Activated CD8-positive, alpha-beta memory T cell treated with anti-CD3 and anti-CD28 coated beads, Interleukin-2, amount 50 U/mL, for 1 hour (primary cell): ENCODE results near the gene SERINC5.
A peak's percentile ranks its signal among the peaks of the same experiment; 100 is the strongest.
"Not testable (repeated sequence)": the region's sequence is repeated elsewhere in the genome, so short reads cannot be mapped to it uniquely, and the experiment has no call there.

Experiments used
- DNase-seq: peaks from one replicate; pipeline ENCODE4 v3.0.0-alpha.2; 2020; ENCODE audit errors: extremely low read depth

Gene SERINC5

DNA sequence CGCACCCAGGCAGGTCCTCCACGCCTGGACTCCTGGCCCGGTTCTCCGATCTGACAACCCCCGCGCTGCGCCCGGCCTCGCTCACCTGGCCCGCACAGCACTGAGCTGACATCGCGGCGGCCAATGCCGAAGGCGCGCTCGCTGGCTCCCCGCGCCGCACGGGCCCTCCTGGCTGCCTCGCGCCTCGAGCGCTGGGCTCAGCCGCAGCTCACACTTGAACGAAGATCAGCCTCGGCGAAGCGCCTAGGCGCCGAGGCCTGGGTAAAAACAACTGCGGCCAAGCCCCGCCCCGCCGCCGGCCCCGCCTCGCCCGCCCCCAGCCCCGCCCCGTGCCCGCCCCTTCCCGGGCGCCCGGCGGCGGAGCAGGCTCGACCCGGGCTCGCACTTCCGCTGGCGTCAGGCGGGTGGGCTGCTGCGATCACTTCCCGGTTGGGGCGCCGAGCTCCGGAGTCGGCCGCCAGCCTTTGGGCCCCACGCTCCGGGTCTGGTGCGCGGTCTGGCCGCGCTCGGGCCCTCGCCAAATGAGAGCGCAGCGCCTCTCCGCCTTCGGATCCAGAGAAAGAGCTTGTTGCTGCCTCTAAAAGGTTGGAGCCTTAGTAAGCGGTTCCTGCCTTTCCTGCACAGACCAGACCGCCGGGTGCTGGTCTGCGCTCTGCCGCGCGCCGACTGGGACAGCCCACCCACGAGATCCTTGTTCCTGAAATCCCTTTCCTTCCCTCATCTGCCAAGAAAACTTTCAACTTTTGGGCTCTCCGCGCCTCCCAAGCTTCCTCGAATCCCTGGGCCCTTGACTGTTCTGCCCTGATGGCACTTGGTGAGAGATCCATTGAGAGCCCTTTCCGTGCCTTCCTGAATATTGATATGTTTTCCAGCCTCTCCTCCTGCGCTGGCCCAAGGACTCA is at the start of gene SERINC5:
Gene SERINC5 (minus strand): TSS at position 238 of the 902 bp plus-strand sequence. CDS start 126 bp downstream, at position 112.
- peak; percentile 58 for DNase-seq

DNA sequence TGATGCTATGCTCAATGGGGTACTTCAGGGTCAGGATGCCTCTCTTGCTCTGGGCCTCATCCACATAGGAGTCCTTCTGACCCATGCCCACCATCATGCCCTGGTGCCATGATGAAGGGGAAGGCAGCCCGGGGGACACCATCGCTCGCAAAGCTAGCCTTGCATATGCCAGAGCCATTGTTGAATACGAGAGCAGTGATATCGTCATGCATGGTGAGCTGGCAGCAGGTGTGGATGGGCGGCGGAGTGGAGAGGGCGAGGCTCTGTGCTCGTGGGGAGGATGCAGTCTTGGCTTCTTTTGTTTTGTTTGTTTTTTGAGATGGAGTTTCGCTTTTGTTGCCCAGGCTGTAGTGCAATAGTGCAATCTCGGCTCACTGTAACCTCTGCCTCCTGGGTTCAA is 46.8 kb upstream of the SERINC5 start:
- DNase-seq = no peak

DNA sequence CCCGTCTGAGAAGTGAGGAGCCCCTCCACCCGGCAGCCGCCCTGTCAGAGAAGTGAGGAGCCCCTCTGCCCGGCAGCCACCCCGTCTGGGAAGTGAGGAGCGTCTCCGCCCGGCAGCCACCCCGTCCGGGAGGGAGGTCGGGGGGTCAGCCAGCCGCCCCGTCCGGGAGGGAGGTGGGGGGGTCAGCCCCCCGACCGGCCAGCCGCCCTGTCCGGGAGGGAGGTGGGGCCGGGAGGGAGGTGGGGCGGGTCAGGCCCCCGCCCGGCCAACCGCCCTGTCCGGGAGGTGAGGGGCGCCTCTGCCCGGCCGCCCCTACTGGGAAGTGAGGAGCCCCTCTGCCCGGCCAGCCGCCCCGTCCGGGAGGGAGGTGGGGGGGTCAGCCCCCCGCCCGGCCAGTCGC is 45.5 kb upstream of the SERINC5 start:
- DNase-seq = not testable (repeated sequence)

DNA sequence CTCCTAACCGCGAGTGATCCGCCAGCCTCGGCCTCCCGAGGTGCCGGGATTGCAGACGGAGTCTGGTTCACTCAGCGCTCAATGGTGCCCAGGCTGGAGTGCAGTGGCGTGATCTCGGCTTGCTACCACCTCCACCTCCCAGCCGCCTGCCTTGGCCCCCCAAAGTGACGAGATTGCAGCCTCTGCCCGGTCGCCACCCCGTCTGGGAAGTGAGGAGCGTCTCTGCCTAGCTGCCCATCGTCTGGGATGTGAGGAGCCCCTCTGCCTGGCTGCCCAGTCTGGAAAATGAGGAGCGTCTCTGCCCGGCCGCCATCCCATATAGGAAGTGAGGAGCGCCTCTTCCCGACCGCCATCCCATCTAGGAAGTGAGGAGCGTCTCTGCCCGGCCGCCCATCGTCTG is 44.9 kb upstream of the SERINC5 start:
- not testable (repeated sequence) for DNase-seq

DNA sequence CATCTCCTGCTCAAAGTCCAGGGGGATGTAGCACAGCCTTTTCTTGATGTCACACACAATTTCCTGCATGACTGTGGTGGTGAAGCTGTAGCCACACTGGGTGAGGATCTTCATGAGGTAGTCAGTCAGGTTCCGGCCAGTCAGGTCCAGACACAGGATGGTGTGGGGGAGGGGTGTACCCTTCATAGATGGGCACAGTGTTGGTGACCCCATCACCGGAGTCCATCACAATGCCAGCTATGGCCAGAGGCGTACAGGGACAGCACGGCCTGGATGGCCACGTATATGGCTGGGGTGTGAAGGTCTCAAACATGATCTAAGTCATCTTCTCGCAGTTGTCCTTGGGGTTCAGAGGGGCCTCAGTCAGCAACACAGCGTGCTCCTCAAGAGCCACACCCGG is 44.3 kb upstream of the SERINC5 start:
- no peak for DNase-seq

DNA sequence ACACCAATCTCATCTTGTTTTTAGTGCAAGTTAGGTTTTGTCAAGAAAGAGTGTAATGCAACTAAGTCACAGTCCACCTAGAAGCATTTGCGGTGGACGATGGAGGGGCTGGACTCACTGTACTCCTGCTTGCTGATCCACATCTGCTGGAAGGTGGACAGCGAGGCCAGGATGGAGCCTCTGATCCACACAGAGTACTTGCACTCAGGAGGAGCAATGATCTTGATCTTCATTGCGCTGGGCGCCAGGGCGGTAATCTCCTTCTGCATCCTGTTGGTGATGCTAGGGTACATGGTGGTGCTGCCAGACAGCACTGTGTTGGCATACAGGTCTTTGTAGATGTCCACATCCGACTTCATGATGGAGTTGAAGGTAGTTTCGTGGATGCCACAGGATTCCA is 43.8 kb upstream of the SERINC5 start:
- no peak for DNase-seq

DNA sequence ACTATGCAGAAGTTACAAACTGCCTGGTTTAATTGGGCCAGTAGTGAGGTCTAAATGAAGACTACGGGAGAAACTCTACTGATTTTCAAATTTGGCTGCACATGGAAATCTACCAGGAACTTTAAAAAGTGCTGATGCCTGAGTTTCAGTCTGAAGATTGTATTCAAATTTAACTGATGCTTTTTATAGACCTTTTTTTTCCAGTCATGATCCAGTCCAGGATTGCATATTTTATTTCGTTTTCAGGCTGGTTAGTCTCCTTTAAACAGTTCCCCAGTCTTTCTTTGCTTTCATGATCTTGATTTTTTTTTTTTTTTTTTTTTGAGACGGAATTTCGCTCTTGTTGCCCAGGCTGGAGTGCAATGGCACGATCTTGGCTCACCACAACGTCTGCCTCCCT is 40.3 kb upstream of the SERINC5 start:
- DNase-seq = no peak

DNA sequence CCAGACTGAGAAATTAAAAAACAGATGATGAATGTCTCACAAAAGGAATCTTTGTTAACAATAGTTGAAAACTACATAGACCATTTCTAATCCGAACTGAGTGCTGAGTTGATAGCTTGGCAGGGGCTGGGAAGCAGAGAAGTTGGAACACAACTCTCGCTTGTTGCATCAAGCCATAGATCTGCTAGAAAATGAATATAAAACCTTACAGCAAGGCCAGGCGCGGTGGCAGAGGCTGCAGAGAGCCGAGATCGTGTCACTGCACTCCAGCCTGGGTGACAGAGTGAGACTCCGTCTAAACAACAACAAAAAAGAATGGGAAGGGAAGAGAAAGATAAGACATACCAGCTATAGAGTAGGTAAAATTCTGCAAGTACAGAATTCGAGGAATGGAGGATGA is 35.9 kb upstream of the SERINC5 start:
- DNase-seq = no peak

DNA sequence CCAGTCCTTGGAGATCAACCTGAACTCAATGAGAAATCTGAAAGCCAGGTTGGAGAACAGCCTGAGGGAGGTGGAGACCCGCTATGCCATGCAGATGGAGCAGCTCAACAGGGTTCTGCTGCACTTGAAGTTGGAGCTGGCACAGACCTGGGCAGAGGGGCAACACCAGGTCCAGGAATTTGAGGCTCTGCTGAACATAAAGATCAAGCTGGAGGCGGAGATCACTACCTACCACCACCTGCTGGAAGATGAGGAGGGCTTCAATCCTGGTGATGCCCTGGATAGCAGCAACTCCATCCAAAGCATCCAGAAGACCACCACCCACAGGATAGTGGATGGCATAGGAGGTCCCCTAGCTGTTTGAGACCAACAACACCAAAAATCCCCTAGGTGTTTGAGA is 33.5 kb upstream of the SERINC5 start:
- DNase-seq = no peak

DNA sequence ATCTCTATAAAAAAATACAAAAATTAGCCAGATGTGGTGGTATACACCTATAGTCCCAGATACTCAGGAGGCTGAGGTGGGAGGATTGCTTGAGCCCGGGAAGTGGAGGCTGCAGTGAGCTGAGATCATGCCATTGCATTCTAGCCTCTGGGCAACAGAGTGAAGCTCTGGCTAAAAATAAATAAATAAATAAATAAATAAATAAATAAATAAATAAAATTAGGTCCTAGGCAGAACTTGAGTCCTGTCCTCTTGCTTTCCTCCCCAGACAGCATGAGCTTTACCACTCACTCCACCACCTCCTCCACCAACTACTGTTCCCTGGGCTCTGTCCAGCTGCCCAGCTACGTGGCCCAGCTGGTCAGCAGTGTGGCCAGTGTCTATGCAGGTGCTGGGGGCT is 32.3 kb upstream of the SERINC5 start:
- no peak for DNase-seq

DNA sequence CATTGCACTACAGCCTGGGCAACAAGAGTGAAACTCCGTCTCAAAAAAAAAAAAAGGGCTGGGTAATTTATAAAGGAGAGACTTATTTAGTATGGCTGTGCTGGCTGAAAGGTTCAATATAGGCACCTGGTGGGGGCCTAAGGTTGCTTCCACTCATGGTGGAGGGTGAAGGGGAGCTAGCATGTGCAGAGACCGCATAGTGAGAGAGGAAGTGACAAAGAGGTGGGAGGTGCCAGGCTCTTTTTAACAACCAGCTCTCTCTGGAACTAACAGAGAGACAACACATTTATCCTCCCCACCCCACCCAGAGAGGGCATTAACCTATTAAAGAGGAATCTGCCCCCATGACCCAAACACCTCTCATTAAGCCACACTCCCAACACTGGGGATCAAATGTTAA is 28.9 kb upstream of the SERINC5 start:
- no peak for DNase-seq

DNA sequence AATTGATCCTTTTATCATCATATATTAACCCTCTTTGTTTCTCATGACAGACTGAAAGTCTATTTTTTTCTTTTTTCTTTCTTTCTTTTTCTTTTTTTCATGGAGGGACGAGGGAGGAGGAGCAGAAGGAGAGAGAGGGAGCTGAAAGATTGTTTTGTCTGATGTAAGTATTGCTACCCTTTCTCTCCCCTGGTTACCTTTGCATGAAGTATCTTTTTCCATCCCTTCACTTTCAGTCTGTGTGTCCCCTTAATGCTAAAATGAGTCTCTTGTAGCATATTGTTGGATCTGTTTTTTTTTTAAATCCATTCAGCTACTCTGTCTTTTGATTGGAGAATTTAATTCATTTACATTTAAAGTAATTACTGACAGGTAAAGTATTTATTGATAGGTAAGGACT is 27.5 kb upstream of the SERINC5 start:
- DNase-seq = no peak

DNA sequence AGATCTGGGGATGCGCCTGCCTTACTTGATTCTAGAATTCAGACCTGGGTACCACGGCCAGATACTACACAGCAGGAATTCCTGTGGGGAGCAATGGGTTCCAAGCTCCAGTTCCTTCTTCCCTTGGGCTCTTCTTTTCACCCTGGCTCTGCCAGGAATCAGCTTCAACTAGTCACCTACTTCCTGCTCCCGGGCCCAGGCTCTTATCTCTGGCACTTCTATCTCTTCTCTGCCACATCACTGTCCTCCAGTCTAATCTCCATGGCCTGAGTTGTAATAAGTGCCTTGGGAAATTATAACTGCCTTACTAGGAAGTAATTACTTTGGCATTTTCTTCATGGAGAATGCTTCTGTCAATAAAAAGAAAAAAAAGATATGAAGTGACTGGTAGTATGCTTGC is 26.2 kb upstream of the SERINC5 start:
- DNase-seq = no peak

DNA sequence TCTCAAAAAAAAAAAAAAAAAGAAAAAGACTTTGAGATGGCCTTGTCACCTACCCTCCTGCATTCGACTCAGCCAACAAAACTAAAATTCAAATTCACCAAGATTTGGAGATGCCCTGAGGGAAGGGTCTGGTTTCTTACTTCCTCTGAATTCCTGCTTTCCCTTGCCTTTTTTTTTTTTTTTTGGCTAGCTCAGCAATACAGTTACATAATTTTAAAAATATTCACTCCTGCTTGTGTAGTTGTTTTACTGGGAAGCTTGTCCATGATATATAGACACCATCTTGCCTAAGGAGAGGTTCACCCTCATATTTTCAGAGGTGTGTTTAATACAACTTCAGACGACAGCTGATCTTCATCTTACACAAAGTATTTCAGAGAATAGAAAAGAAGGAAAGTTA is 21.3 kb upstream of the SERINC5 start:
- no peak for DNase-seq

DNA sequence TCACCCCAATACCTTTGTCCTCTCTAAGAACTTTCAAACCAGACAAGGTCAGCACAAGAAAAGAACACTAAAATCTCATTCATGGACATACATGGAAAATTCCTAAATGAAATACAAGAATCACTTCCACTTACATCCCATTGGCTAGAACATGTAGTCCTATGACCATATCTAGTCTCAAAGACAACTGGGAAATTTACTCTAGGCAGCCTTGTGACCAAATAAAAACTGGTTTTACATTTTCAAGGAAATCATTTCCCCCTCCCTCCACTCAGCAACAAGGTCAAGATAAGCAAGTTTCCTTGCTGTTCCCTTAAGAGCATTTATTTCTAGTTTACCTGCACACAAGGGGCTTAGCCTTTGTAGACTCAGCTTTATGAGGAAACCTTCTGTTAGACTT is 20.3 kb upstream of the SERINC5 start:
- DNase-seq = no peak

DNA sequence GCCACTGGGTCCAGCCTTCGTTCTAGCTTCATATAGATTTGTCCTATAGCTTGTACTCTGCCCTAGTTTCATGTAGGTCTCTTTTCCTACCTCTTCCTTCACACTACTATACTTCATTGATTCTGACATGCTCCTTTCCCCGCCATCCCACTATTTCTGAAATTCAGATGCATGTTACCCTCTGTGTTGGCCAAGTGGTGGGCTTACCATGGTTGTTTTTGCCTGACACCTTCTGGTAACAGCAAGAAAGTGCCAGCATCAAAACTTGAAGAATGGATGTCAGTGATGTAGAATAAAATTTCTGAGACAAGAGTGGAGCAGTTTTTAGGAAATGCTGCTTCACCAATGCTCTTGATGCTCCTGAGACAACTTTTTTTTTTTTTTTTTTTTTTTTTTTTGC is 19.5 kb upstream of the SERINC5 start:
- no peak for DNase-seq

DNA sequence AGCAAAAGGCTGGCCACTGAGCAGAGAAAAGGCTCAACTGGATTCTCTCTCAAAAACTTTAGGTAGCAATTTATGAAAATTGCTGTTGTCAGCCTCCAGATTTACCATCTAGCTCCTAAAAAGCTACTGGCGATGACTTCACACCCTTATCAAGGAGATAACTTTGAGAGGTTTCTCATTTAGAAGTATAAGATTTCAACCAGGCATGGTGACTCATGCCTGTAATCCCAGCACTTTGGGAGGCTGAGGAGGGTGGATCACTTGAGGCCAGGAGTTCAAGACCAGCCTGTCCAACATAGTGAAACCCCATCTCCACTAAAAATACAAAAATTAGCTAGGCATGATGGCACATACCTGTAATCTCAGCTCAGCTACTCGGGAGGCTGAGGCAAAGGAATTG is 14.7 kb upstream of the SERINC5 start:
- DNase-seq = not testable (repeated sequence)

DNA sequence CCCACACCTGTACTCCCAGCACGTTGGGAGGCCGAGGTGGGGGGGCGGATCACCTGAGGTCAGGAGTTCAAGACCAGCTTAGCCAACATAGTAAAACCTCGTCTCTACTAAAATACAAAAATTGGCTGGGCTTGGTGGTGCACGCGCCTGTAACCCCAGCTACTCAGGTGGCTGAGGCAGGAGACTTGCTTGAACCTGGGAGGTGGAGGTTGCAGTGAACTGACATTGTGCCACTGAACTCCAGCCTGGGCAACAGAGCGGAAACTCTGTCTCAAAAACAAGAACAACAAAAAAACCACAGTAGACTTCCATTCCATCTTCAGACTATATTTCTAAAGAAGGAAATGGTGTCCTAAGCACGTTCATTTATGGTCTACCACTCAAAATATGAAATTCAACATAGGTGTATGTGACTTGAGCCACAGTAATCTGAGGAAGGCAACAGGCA is 14.2 kb upstream of the SERINC5 start:
- no peak for DNase-seq

DNA sequence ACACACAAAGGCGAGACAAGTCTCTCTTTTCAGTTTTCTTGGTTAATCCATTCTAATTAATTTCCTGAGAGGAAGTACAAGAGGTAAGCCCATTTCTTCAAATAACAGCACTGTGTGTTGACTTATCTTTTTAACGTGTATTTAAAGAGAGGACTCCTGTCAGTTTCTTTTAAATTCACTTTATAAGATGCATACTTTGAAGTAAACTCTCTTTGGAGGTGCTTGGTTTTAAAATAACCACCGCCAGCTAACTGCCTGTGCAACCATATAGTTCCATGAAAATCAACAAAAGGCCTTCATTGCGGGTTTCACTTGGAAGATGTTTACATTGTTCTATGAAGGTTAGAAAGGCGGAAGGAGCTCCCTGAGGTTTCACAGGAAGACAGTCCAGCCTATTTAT is 13.1 kb upstream of the SERINC5 start:
- no peak for DNase-seq

DNA sequence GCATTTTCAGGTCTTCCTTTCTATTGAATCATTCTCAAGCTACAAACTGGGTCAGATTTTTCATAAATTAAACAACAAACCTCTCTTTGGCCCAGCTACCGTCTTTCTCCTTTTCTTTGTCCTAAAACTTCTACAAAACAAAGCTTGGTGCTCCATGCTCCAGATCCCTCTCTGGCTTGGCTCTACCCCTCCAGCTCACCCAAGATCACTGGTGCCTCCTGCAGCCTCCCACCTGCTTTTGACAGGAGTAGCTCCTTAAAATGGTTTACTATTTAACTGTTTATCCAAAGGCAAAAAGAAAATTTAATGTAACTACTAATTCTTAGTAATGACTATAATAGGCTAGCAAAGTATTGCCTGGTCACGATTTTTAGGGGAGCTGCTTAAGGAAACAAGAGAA is 10.7 kb upstream of the SERINC5 start:
- DNase-seq = no peak

DNA sequence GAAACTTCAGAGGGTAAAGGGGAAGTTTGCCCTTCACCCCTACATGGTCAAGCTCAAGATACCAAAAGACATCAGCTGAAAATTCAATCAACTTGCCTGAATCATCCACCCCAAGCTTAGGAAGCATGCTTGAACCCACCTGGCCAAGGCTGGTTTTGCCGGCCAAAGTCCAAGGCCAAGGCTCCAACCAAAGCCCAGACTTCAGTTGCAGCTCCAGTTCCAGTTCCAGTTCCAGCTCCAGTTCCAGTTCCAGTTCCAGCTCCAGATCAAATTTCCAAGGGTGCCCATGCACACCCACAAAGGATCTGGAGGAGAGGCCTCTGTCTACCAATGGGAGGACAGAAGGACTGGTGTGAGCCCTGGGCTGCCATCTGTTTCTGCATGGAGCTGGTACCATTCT is 4.6 kb upstream of the SERINC5 start:
- DNase-seq = no peak

DNA sequence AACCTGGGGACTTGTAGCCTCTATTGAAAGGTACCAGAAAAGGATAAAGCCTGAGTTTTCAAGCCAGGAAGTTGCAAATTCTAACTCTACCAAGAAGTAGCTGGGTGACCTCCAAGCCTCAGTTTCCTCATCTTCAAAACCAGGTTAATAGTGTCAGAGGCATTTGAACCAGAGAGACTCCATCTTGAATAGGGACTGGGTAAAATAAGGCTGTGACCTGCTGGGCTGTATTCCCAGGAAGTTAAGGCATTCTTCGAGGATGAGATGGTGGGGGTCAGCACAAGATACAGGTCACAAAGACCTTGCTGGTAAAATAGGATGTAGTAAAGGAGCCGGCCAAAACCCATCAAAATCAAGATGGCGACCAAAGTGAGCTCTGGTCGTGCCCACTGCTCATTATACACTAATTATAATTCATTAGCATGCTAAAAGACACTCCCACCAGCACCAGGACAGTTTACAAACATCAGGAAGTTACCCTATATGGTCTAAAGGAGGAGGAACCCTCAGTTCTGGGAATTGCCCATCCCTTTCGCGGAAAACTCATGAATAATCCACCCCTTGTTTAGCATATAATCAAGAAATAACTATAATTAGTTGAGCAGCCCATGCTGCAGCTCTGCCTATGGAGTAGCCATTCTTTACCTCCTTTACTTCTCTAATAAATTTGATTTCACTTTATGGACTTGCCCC is 3.8 kb upstream of the SERINC5 start:
- DNase-seq = no peak

DNA sequence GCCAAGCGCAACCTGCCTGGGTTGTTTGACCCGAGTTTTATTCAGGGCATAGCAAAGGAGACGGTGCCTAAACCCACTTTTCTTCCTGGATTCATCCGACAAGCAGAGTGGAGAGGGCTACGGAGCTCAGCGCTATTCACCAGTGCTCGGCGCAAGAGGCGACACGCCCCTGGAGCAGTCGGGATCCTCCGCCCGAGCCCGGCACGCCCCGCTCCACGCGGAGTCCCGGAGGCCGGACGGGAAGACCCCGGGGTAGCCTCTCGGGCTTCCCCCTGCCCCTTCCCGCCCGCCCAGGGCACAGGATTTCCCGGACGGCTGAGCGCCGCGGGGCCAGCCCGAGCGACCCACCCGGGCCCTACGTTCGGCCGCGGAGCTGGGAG is 427 bp downstream of the SERINC5 start:
- DNase-seq = no peak
